ENCODE measurements around the gene TACC2.
"Not testable (repeated sequence)": the region's sequence is repeated elsewhere in the genome, so short reads cannot be mapped to it uniquely, and the experiment has no call there.

The TACC2 gene

DNA sequence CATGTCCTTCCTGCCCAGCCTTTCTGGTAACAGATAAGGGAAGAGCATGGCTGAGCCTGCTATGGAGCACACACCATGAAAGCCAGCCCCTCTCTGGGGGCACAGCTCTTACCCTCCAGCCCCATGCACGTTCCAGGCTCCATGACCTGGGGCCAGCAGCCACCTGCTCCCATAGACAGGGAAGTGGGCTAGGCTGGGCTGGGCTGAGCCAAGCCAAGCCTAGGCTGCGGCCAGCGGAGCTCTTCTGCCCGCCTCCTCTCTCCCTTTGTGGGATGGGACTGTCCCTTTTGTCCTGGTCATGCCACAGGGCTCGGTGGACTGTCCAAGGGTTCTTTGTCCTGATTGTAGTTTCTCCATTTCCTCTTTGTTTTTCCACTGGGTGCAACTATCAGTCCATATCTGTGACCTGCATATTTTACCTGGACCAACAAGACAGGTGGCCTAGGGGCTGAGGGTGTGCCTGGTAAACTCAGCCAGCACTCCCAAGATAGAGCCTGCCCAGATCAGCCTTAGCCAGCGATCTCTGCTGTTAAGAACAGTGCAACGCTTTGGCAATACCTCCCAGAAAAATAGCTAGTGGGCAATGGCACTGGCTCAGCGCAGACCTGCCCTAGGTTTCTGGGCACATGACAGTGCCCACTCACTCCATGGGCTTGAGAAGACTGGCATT, 184.9 kb downstream of the TACC2 start:
- no peak for DNase-seq

DNA sequence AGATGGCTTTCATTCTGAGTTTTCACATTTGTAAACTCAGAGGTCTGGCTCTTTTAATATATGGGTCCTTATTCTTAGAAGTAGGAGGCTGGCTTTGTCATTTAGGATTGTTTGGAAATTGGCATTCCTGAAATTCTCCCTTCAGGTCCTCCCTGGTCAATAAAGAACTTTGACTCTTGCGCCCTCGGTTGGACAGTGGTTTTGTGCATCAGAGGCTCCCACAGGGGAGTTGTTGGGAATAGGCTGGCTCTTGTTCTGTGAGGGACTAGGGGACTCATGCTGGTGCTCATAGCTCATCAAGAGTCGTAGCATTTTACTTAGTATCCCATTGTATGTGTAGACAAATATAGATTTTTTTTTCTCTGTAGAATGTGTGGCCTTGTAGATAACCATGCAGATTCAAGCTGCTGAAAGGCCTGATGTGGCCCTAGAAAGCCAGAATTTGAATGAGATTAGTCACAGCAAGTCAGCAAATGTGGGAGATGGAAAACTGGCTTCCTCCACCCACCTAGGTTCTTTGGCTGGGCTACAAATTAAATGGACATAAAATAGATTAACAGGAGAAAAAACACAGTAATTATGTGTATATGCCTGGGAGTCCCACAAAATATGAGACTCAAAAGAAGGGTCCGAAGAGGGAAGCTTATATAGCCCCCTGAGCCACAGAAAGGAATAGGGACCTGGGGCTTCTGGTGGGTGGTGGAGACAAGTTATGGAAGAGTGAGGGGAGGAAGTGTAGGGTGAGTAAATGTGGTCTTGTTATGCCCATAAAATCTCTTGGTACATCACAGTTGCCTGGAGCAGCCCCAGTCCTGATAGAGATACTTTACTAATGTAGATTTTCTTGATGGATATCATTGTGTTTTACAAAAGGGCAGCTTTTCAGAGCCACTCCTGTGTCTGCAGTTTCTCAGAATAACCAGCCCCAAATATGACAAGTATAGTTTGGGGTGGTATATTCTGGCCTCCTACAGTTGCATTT, 187.6 kb downstream of the TACC2 start:
- DNase-seq: no peak

DNA sequence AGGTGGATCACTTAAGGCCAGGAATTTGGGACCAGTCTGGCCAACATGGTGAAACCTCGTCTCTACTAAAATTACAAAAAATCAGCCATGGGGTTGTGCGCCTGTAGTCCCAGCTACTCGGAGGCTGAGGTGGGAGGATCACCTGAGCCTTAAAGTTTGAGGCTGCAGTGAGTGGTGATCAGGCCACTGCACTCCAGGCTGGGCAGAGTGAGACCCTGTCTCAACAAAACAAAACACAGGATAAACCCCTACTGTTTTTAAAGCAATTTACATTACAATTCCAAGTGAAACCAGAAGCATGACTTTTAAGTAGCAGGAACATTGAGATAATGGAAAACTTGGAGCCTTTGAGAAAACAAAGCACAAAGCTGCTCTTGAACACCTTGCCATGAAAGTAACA, 189.7 kb downstream of the TACC2 start:
- DNase-seq: no peak

DNA sequence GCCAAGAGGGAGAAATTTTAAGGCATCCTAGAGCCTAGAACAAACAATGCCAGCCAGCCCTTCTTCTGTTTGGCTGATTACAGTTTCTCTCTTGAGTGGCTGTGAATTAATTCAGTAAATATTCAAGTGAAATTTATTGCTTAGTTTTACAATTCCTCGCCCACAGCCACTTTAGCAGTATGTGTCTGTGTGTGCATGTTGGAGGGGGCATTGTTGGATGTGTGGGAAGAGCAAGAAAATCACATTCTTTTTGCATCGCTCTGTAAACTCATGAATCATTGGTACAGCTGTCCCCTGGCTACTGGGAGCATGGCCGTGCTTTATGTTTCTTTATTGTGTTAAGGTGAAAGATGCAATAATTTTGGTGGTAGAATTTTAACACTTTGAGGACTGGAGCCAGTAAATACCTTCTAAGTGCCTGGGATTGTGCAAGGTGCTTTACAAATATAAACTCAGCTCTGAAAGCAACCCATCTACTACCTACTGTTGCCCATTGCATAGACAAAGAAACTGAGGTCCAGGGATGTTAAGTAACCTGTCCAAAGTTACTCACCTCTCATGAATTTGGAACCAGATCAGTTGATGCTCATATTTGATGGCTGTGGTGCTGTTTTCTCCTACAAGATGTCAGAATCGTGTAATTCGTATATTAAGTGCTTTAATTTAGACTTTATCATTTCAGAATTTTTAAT, 192.2 kb downstream of the TACC2 start:
- no peak for DNase-seq

DNA sequence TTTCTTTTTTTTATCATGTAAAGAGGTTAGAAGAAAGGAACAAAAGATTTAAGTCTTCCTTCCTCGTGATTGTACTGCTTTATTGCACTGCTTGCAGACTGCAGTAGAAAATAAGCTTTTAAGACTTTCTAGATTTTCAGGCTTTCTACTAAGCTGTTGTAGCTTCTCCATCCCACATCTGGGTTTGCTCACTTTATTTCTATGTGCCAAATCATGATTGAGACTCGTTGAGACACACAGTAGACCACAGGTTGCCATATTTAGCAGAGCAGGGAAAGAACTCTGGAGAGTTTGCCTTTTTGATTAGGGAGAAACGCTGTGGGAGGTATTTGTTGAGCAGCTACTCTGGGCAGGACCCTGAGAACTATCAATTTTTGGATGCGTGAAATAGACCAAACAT, 192.9 kb downstream of the TACC2 start:
- DNase-seq: no peak

DNA sequence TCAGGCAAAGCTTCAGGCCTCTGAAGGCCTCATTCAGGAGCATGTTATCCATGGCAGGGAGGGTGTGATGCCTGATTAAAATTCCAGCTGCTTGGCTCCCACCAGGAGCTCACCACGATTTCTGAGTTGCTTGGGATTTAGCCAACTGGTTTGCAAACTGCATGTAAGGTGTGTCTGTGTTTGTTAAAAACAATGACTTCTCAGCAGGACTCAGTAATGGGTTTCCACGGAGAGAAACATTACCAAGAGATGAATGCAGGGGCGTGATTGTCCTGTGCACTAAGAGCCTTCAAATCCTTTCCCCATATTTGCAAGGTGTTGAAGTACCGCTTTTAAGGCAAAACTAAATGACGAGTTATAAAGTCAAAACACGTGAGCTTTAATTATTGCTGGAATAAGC, 193.3 kb downstream of the TACC2 start:
- DNase-seq: no peak

DNA sequence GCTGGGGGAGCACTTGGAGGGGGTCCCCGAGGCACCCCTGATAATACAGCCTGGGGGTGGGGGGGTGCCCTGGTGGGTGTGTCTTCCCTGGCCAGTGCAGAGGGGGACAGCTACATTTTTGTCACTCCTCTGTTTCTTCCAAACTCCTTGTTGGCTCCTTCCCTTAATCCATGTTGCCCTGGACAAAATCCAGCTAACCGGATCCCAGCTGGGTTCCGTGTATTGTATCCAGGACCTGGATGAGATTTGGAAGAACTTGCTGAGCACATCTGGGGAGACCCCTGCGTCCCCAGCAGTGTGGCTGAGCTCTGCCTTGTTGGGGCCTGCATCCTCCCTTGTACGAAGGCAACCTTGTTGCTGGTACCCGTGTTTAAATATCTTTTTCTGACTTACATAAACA, 195.3 kb downstream of the TACC2 start:
- DNase-seq: no peak

DNA sequence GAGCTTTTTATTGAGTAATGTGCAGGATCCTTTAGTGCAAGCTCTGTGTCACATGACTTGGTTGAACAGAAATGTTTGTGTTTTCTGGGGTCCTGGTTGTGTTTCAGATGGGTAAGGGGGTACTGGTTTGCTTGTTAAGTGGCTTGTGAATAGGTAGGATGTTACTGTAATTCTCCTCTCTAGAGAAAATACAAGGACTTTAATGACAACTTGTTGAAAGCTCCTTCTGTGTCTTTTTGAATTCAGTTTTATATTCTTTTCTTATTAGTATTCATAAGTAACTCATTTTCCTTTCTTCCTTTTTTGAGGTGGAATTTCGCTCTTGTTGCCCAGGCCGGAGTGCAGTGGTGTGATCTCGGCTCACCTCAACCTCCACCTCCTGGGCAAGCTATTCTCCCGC, 196.7 kb downstream of the TACC2 start:
- no peak for DNase-seq

DNA sequence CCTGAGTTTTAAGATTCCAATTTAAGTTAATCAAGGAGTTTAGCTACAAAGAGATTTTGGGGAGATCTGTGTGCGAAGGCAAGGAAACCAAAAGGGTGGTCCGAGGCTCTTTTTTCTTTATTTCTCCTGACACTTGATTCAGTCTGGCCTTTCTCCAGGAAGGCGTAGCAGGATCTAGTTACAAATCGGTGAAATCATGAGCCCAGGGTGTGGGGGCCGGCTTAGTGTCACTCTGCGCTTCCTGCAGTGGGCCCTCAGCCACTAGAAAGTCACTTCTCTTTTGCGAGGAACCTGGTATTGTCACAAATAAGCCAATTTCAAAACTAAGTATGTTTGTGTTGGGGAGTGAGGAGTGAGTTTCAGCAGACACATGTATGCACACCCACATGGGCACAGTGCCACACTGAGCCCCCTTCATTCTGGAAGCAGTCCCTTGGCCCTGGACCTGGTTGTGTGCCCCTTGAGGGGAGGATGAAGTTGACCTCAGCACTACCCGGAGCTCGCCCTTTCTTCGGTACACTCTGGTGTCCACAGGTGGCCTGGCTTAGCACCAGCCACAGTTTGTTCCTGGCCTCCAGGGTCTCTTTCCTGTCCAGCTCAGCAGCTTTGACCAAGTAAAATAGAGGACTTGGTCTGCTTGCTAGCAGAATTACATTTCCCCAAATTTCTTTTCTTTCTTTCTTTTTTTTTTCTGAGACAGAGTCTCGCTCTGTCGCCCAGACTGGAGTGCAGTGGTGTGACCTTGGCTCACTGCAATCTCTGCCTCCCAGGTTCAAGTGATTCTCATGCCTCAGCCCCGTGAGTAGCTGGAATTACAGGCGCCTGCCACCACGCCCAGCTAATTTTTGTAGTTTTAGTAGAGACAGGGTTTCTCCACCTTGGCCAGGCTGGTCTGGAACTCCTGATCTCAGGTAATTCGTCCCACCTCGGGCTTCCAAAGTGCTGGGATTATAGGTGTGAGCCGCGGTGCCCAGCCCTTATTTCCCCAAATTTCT, 198.2 kb downstream of the TACC2 start:
- DNase-seq: no peak

DNA sequence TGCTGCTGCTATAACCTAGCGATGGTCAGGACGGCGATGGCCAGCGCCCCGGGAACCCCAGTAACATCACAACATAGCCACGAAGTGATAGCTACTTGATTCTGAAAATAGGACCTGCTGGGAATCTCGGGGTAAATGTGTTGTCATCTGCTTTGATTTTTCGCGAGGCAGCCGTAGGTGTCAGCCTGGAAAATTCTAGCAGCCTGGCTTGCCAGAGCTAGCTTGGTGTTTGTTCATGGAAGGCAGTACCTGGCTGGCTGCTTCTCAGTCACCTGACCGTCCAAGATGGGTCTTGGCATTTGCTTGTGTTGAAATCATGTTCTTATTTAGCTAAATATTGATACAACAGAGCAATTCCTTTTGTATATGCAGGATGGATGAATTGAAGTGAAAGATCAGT, 199.7 kb downstream of the TACC2 start:
- no peak for DNase-seq

DNA sequence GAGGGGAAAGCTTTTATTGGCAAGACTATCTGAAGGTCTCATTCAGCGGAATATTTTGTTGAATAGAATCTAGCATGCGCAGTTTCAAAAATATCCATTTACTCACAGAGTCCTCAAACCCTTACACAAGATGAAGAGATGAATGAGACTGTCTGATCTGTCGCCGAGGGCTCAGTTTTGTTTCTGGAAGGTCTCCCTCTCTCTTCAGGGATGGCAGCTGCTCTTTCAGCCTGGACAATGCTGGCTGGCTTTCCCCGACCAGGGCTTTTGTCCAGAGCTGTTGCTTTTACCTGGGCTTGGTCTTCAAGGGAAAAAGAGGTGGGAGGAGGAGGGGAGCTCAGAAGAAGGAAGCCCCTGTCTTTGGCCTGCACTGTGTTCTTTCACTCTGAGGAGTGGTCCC, 200.2 kb downstream of the TACC2 start:
- DNase-seq: no peak

DNA sequence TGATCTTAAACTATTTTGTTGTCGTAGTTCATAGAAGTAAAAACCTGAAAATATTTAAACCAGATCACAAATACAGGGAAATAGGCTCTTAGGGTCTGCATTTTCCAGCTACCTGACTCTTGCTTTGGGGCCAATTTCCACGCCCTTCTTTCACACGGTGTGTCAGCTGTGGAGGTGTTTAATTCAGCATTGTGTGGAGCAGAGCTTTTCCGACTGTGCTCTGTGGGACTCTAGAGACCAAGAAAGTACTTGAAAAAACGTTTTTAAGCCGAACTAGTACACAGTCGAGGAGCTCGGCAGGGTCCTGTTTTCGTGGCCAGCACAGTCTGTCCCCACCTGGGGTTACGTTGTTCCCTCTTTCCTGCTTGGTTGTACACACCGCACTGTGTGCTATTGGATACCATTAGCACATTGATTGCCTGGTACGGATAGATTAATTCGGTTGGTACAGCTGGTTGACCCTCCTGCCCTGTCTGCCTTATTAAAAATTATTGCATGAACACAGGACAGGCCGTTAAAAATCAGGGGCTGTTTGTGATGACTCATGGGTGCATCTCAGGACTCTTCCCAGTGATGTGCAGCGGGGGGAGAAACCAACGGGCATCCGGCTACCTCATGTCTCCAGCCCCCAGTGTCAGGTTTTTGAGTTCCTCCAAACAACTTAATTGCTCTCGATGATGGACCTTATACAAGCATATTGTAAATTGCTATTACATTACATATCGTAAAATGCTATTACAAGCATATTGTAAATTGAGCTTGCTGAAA, 201.4 kb downstream of the TACC2 start:
- DNase-seq: no peak

DNA sequence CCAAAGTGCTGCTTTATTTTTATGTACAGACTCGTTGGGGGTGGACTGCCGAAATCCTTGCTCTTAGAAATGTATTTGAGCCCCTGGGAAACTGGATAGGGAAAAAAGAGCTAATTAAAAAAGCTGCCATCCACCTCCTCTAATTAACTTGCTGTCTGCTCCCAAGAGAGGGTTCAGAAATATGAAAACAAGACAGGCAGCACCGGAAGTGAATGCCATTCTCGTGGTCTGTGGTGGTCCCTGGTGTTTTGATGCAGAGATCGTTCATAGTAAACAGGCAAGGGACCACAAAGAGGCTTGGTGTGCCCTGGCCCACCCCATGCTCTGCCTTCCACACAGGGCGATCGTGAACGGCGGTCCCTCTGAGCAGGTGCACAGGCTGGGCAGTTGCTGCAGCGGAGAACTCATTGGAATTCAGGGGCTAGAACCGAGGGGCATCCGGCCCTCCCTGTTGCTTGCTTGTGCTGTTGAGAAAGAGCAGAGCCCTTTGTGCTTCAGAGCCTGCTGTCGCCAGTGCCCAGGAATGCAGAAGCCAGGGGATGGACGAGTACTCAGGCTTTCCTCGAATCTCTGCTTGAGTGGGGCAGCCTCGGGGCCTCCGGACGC, 203.1 kb downstream of the TACC2 start:
- DNase-seq: no peak

DNA sequence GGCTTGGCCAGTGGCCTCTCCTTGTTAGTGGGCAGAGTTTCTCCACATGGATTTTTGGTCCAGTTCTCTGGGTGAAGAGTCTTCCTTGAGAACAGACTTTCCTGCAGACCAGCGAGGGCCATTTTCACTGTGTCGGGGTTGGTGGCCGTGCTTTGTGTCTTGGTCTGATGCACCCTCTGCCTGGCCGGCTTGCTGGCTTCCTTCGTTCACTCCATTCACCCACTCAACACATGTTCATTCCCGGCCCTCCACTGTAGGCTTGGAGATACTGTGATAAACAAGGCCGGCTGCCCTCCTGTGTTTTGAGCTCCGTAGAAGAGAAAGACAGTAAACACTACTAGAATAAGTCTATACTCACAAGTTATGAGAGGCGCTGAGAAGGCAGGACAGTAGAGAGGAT, 205.3 kb downstream of the TACC2 start:
- DNase-seq: no peak

DNA sequence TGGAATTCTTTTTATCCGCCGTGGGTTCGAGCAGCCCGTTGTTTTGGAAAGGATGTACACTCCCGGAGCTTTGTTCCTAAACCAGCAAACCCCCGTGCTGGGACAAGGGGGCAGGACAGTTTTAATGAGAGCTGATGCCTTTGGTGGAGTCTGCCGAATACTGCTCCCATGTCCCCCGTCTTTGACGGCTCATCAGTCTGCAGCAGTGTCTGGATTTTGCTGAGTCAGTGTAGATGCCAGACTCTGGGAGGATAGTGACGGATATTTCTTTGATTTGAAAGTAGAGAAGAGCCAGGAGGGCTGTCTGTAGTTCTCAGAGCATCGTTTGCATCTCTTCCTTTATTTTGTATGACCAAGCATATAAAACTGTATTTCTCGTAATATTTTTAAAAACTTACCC, 207.3 kb downstream of the TACC2 start:
- no peak for DNase-seq

DNA sequence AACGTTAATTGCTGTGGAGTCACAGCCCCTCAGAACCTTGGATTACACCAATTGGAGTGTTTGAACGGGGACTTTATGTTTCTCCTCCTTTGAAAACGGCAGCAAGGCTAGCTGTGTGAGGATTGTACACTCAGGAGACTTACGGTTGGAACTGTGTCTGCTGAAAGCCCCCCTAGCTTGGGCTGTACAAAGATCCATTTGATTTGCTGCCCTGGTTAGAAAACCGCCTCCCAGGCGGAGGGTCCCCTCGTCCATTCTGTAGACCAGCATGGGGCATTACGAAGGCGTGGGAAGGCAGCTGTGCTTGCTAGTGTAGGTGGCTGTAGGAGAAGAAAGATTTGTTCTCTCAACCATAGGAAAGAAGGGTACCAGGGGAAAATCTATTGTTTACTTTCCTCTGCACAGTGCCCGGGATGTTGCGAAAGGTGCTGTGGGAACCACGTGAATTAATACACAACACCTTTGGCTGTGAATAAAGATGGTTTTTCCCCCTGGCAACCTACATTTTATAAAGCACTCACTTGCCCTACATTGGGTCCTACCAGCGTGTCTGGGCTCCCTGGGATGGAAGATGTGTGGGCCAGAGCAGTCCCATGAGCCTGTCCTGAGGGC, 208.8 kb downstream of the TACC2 start:
- DNase-seq: no peak

DNA sequence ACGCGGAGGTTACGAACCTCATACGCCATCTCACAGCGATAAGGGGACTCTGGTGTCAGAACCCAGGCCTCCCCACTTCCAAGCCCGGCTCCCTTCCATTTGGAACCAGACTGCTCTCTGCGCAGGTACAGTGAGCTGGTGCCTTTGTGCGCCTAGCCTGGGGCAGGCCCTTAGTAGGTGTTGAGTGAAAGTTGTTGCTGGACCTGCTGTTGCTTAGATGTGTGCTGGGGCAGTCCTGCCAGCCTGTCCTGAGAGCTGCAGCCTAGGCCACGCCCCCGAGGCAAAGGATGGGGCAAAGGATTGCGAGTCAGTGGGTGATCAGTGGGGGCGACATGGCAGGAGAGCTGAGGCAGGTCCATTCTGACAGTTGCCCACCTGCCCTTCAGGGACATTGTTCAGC, 209.7 kb downstream of the TACC2 start:
- no peak for DNase-seq

DNA sequence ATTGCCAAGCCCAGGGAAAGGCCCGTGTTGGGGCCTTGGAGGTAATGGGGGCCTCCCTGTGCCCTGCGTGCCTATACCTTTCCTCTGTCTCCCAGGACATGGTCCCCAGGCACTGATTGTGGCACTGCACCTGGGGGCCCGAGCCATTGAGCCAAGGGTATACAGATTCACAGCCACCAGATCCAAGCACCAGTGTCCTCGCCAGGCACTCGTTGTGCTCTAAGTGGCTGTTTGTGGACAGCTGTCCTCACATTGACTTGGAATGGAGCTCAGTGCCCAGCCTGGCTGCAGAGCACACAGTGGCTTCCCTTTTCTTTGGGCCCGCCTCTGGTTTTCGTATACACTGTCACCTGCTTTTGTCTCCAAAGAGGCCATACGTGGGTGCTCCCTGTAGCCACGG, 210.1 kb downstream of the TACC2 start:
- no peak for DNase-seq

DNA sequence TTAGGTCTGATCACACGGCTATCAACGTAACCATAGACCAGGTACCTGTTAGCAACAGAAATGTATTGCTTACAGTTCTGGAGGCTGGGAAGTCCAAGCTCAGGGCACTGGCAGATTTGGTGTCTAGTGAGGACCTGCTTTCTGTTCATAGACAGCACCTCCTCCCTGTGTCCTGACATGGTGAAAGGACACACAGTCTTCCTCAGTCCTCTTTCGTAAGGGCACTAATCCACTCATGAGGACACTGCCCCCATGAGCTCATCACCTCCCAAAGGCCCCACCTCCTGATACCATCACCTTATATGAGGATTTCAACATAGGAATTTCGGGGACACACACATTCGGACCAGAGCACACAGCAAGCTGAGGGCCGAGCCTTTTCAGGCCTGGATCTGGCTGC, 210.7 kb downstream of the TACC2 start:
- no peak for DNase-seq

DNA sequence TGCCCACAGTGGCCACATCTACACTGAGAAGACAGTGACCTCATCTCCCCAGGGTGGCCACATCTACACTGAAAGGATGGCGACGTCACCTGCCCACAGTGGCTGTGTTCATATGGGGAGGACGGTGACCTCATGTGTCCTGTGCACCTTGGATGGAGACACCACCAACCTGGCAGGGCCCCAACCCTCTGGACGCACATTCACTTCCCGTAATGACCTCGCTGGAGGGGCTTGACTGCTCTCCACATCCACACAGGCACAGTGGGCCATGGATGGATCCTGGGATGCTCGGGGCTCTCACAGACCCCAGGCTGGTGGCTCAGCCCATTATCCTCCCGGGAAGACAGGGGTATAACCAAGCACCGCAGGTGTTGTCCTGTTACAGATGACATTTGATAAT, 212.4 kb downstream of the TACC2 start:
- no peak for DNase-seq

DNA sequence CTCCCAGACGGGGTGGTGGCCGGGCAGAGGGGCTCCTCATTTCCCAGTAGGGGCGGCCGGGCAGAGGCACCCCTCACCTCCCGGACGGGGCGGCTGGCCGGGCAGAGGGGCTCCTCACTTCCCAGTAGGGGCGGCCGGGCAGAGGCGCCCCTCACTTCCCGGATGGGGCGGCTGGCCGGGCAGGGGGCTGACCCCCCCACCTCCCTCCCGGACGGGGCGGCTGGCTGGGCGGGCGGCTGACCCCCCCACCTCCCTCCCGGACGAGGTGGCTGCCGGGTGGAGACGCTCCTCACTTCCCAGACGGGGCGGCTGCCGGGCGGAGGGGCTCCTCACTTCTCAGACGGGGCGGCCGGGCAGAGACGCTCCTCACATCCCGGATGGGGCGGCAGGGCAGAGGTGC, 214.2 kb downstream of the TACC2 start:
- not testable (repeated sequence) for DNase-seq

All from stimulated activated CD4-positive, alpha-beta T cell treated with anti-CD3 and anti-CD28 coated beads, Interleukin-4, amount 100 ng/mL, for 1 hour (primary cell).